Testis (tissue), 2 donors: Measurements from ENCODE around the gene COBL.

Source experiments
- POLR2A ChIP-seq: fragments of 450-650 bp; IDR thresholded peaks from one replicate; pipeline ENCODE4 v1.6.1; 2017; ENCODE audit warnings: antibody characterized with exemption, mild to moderate bottlenecking, moderate library complexity
- TF ChIP-seq, protein P1 (sequence below), 3 experiments: fragments of 450-650 bp in 2 of 3; fragments of 200-600 bp in 1 of 3; sonication (generic) in 1 of 3; IDR thresholded peaks; one replicate each; pipeline ENCODE4 v1.5.1; 2016 to 2019; ENCODE audit warnings: antibody characterized with exemption in 3 of 3, mild to moderate bottlenecking in 2 of 3, moderate library complexity in 1 of 3

DNA sequence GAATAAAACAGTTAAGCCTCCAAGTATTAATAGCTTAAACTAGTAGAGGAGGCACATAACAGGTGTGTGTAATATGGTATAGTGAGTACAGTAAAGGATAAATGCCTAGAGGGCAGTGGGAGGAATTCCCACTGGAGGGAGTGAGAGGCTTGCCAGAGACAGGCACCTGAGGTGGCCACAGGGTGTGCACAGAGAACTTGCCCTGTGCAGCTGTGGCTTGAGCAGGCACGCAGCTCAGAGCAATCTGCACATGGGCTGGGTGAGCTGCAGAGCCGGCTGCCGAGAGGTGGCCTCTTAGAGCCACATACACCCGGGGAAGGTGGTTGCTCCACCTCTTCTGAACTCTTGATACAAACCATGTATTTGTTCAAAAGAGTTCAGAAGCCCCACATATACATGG, 237.1 kb downstream of the COBL start:
- TF ChIP-seq, protein P1, sequence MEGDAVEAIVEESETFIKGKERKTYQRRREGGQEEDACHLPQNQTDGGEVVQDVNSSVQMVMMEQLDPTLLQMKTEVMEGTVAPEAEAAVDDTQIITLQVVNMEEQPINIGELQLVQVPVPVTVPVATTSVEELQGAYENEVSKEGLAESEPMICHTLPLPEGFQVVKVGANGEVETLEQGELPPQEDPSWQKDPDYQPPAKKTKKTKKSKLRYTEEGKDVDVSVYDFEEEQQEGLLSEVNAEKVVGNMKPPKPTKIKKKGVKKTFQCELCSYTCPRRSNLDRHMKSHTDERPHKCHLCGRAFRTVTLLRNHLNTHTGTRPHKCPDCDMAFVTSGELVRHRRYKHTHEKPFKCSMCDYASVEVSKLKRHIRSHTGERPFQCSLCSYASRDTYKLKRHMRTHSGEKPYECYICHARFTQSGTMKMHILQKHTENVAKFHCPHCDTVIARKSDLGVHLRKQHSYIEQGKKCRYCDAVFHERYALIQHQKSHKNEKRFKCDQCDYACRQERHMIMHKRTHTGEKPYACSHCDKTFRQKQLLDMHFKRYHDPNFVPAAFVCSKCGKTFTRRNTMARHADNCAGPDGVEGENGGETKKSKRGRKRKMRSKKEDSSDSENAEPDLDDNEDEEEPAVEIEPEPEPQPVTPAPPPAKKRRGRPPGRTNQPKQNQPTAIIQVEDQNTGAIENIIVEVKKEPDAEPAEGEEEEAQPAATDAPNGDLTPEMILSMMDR (IDR thresholded peaks at IDR 0.05) = no peak
- TF ChIP-seq POLR2A = no peak
